Peyer's patch (tissue), 4 donors: Measurements from ENCODE around the gene THG1L. TPM values are rescaled to one million over a fixed set of nuclear protein-coding genes. Genes with fewer than 3 reads are reported as not detected.

ENCODE experiments used
- DNase-seq, 3 donors: peaks; one replicate each; pipeline ENCODE4 v3.0.0-alpha.2; 2017 to 2019
- H3K27ac ChIP-seq, 4 donors: fragments of 200-600 bp; sonication (generic); one replicate each; pipeline ENCODE4 v1.5.1; 2016 to 2019
- H3K27me3 ChIP-seq, 2 donors: fragments of 200-600 bp; sonication (generic); one replicate each; pipeline ENCODE4 v1.5.1; 2019
- H3K36me3 ChIP-seq, 3 donors: fragments of 200-600 bp; sonication (generic); one replicate each; pipeline ENCODE4 v1.5.1; 2016 to 2019
- H3K4me1 ChIP-seq, 4 donors: fragments of 200-600 bp; sonication (generic); one replicate each; pipeline ENCODE4 v1.5.1; 2016 to 2019
- H3K4me3 ChIP-seq, 4 donors: fragments of 200-600 bp; sonication (generic); 1 replicate in 3 of 4; 2 replicates in 1 of 4; pipeline ENCODE4 v1.5.1; 2016 to 2019; ENCODE audit warnings: mild to moderate bottlenecking in 1 of 4
- H3K9me3 ChIP-seq, 4 donors: fragments of 200-600 bp; sonication (generic); one replicate each; pipeline ENCODE4 v1.5.1; 2016 to 2019; ENCODE audit warnings: mild to moderate bottlenecking in 1 of 4
- CTCF ChIP-seq, 6 experiments: fragments of 450-650 bp in 4 of 6; fragments of 200-600 bp in 2 of 6; sonication (generic) in 1 of 6; IDR thresholded peaks; one replicate each; pipeline ENCODE4 v1.5.1; 2017 to 2019; ENCODE audit warnings: antibody characterized with exemption in 6 of 6, mild to moderate bottlenecking in 3 of 6, moderate library complexity in 1 of 6
- POLR2A ChIP-seq, 2 donors: fragments of 450-650 bp; IDR thresholded peaks; one replicate each; pipeline ENCODE4 v1.5.1; 2017; ENCODE audit warnings: antibody characterized with exemption in 2 of 2, mild to moderate bottlenecking in 2 of 2, moderate library complexity in 2 of 2
- total RNA-seq, 4 donors: library from RNA; depleted of rRNA; stranded (reverse); fragments of >200 nt; gene quantifications; one replicate each; pipeline ENCODE4 v1.1.0, GENCODE V29; 2016

Gene THG1L
- total RNA-seq, 4 donors from 2014 or later: 4.0 to 29.7 (median 8.9) TPM

- no peaks in the 10 kb centered on the region for H3K27me3 ChIP-seq
- peak within 1 kb of the TSS; percentile 79 to 95 (median 86) for H3K4me3 ChIP-seq
- H3K9me3 ChIP-seq: no peaks in the 10 kb centered on the region
- peak within 1 kb of the TSS; percentile 55 to 74 (median 72) for H3K27ac ChIP-seq
- peak; percentile 90 to 97 (median 96) for DNase-seq
- H3K36me3 ChIP-seq: peaks cover 0 to 13% (median 0%) of the 10 kb centered on the region in 3 donors
- peaks cover 0 to 21% (median 0%) of the 10 kb centered on the region in 4 donors for H3K4me1 ChIP-seq
- TF ChIP-seq POLR2A (IDR thresholded peaks at IDR 0.05): peak in 1 of 2 donors; percentile 36
- TF ChIP-seq CTCF (IDR thresholded peaks at IDR 0.05): peak; percentile 99 to 100 (median 100)
These were observed 12.2 kb downstream of the THG1L start, which contains the start of gene LSM11 for GRCh38 chr5:157743163-157744050. Gene LSM11 (plus strand): TSS chr5:157743712. CDS start chr5:157743751, 39 bp downstream.

GRCh38 chr5:157744051-157745011 lies 13.1 kb downstream of the THG1L start:
- Histone ChIP-seq H3K27me3 (no peaks in the 10 kb centered on the region), H3K36me3 (peaks cover 0 to 6% (median 0%) of the 10 kb centered on the region in 3 donors), H3K9me3 (no peaks in the 10 kb centered on the region), H3K4me3 (peak overlapping the region; percentile 79 to 95 (median 86)), H3K4me1 (peaks cover 0 to 21% (median 0%) of the 10 kb centered on the region in 4 donors), H3K27ac (peak overlapping the region in 3 of 4 donors; percentile 55 to 73 (median 71))
- peak in 1 of 3 donors; percentile 53 for DNase-seq
- no peak for TF ChIP-seq CTCF (IDR thresholded peaks at IDR 0.05)
- TF ChIP-seq POLR2A (IDR thresholded peaks at IDR 0.05): no peak

- Histone ChIP-seq H3K4me3 (peak overlapping the region in 2 of 4 donors; percentile 83 to 88), H3K36me3 (no peaks in the 10 kb centered on the region), H3K9me3 (no peaks in the 10 kb centered on the region), H3K27me3 (no peaks in the 10 kb centered on the region), H3K27ac (no peak overlapping the region), H3K4me1 (peaks cover 0 to 21% (median 0%) of the 10 kb centered on the region in 4 donors)
- DNase-seq: no peak
- TF ChIP-seq POLR2A (IDR thresholded peaks at IDR 0.05): no peak
- TF ChIP-seq CTCF (IDR thresholded peaks at IDR 0.05): no peak
These were observed 13.8 kb downstream of the THG1L start for GRCh38 chr5:157745041-157745456.

- no peak overlapping the region for H3K27ac ChIP-seq
- H3K27me3 ChIP-seq: no peaks in the 10 kb centered on the region
- DNase-seq: no peak
- H3K36me3 ChIP-seq: peaks cover 0 to 11% (median 0%) of the 10 kb centered on the region in 3 donors
- H3K4me3 ChIP-seq: no peak overlapping the region
- H3K9me3 ChIP-seq: no peaks in the 10 kb centered on the region
- peaks cover 0 to 21% (median 0%) of the 10 kb centered on the region in 4 donors for H3K4me1 ChIP-seq
- TF ChIP-seq POLR2A (IDR thresholded peaks at IDR 0.05): no peak
- TF ChIP-seq CTCF (IDR thresholded peaks at IDR 0.05): no peak
These were observed 16.0 kb downstream of the THG1L start for GRCh38 chr5:157747173-157747740.
